Measurements from ENCODE around the gene CDK13.

Gene CDK13

DNA sequence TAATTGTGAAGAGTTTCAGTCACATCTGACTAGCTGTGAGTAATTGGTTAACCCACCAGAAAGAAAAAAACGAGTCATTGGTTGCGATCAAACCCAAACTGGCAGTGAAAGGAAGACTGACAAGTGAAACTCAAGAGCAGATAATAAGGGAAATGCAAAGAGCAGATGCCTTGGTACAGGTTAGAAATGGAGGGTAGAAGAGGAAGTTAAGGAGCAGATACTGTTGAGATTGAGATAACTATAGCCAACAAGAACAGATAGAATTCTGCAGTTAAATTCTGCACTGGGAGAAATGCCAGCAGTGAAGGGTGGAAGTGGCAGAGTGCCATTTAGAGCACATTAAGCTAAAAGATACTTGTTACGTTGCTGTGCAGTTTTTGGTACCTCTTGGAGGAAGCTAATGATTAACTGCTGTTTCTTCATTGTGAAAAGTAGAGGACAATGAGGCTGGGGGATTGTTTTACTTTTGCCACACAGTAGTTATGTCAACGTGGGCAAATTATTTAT is 65.8 kb downstream of the CDK13 start:
- DNase-seq, result no peak

GRCh38 chr7:40019558-40019957 is 69.5 kb downstream of the CDK13 start:
- DNase-seq, result no peak

- no peak for DNase-seq
Measured at GRCh38 chr7:40024048-40024447, 74.0 kb downstream of the CDK13 start.

- no peak for DNase-seq
Measured at GRCh38 chr7:40024841-40025240, 74.8 kb downstream of the CDK13 start.

DNA sequence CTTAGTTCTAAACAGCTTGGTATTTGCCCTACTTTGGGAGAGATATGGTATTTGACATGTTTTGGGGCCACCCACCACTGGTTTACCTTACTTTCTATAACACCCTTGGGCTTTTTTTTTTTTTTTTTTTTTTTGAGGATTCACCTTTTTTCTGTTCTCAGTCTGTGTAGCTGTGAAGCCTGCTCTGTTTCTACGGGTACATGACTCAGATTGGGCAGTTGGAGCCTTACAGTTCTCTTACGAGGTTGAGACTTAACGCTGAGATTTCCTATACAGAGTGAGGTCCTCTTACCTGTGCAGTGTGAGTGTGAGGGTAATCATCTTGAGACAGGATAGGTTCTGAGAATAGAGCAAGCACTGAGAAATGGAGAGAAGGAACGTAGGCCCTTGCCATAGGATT is 77.5 kb downstream of the CDK13 start:
- DNase-seq, result no peak

DNA sequence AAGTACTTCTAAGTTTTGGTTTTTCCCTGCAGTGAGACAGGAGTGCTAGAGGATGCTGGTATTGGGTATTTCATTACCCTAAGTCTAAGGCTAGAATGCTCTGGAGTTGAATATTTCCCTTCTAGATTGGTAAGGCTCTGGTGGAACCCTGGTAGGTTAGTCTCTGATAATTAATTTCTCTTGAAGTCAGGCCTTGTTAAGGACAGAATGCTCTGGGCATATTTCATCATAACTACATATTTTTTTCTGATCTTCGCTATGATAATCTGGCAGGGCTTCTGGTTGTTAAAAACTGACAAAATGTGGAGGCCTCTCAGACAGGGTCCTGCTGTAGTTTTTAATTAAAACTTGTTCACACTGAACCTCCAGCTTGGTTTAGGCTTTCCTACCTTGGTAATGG is 83.8 kb downstream of the CDK13 start:
- DNase-seq, result no peak

DNA sequence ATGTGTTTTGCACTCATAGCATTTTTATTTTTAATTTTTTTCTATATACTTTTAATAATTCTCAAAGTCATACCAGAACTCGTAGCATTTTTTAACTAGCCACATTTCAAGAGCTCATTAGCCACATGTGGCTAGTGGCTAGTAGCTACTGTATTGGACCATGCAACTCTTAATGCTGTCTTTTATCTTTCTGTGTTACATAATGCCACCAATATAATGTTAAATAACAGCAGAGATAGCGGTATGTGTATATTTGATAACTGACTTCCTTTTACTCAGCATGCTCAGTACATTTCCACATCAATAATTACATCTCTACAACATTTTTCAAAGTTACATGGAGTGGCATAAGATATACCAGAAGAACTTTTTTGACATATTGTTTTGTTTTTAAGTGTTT is 91.4 kb downstream of the CDK13 start:
- no peak for DNase-seq

DNA sequence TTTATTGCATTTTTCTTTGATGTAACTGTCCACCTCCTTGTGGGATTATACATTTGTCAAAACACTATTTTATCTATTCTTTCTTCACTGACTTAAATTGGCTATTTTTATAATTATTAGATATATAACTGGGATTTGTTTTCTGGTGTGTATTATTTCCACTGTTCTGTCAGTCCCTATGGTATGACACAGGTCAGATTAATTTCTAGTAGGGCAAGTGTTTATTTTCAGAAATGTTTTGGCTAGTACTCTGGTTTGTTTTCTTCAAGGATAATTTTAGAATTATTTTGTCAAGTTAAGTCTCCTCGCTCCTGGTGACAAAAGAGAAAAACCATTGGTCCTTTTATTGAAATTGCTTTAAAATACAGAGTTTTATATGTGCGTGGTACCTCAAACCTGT is 93.1 kb downstream of the CDK13 start:
- no peak for DNase-seq

GRCh38 chr7:40047661-40048060 is 97.6 kb downstream of the CDK13 start:
- no peak for DNase-seq

- peak; percentile 95 for DNase-seq
Measured at GRCh38 chr7:40057292-40057691, 107.2 kb downstream of the CDK13 start.

DNA sequence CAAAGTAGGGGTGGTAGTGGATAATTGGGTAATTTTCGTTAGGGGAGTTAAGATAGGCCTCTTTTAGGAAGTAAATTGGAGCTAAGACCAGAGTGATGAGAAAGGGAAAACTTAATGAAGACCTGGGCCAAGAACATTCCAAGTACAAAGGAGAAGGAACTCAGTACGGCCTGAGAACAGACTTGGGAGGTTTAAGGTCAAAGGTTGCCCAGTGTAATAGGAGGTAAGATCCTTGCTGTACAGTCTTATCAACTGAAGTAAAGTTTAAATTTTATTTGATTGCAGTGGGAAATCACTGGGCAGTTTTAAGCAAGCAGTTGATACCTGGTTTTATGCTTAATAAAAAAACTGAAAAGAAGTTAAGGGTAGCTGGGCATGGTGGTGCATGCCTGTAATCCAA is 108.0 kb downstream of the CDK13 start:
- DNase-seq, result no peak

- DNase-seq, result no peak
Measured at GRCh38 chr7:40058636-40059035, 108.6 kb downstream of the CDK13 start.

GRCh38 chr7:40059057-40059456 is 109.0 kb downstream of the CDK13 start:
- no peak for DNase-seq

- no peak for DNase-seq
Measured at GRCh38 chr7:40072268-40072667, 122.2 kb downstream of the CDK13 start.

GRCh38 chr7:40073239-40073638 is 123.2 kb downstream of the CDK13 start:
- DNase-seq, result no peak

DNA sequence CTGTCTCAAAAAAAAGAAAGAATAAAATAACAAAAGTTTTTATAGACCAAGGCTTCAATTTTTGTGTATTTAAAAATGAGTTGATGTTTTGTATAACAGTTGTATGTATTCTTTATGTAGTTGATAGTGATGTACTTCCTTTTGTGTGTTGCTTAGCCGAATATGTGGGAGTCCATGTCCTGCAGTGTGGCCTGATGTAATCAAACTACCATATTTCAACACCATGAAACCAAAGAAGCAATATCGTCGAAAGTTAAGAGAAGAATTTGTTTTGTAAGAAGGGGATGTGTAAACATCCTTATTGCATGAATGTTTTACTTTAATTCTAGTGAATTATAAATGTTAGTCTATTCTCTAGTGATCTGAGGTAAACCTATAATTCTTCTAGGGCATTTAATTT is 127.8 kb downstream of the CDK13 start:
- no peak for DNase-seq

DNA sequence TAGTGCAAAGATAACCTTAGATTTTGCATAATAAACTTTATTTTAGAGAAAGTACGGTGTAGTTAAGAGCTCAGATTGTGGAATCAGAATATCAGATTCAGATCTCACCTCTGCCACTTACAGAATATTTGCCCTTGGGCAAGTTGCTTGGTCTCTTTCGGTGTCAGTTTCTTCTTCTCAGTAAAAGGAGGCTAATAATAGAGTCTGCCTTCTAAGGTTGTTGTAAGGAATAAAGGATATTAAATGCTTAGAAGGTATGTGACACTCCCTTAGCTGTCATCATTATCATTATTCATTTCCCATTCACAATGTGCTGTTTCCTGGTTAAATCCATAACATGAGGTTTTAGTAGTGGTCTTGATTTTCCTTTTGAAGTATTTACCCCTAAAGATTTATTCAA is 142.1 kb downstream of the CDK13 start:
- DNase-seq, result no peak

DNA sequence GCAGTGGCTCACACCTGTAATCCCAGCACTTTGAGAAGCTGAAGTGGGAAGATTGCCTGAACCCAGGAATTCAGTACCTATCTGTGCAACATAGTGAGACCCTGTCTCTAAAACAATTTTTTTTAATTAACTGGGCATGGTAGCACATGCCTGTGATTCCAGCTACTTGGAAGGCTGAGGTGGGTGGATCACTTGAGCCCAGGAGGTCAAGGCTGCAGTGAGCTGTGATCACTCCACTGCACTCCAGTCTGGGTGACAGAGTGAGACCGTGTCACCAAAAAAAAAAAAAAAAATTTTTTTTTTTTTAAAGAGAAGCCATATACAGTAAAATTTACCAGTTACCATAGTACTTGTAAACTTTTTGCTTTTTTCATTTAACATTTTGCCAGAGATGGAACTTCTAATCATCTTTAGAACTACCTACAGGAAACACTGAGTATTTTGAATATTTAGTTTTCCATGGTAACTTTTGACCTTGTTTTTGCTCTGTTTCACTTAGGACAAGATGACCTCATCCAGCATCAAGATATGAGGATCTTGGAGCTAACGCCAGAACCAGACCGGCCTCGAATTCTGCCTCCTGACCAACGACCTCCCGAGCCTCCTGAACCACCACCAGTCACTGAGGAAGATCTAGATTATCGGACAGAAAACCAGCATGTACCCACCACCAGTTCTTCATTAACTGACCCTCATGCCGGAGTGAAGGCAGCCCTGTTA is 143.7 kb downstream of the CDK13 start:
- no peak for DNase-seq

GRCh38 chr7:40095230-40095629 is 145.2 kb downstream of the CDK13 start:
- DNase-seq, result no peak

- DNase-seq, result no peak
Measured at GRCh38 chr7:40095695-40096327, 145.8 kb downstream of the CDK13 start.

DNA sequence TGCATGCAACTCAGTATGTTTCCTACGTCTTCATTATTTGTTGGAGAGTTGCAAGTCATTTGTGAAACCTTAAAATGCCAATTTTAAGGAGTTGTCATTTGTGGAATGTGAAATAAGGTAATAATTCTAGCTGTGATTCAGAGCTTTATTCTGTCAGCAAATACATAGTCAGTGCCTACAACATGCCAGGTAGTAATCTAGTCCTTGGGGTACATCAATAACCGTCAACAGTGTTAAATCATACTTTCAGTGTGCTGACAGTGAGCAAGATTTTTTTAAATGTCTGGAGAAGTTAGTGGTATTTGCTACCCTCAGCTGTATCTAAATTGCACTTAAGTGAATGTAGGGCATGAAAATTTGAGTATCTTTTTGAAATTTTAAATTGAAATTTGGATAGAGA is 147.7 kb downstream of the CDK13 start:
- no peak for DNase-seq

DNA sequence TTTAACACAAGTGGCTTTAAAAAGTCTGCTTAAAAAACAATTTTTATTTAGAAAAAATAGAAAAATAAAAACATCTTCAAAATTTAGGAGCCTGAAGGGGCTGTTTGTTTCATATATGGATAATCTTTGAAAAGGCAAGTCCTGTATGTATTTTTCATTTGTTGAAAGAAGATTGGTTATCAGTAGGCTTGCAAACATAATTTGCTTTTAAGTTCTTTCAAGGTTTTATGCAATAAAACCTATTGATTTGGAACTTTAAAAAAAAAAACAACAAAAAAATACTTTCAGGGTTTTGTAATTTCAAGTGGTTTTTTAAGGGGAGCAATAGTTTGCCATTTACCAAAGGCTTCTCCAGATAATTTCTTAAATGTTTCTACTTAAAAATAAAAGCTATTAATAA is 148.8 kb downstream of the CDK13 start:
- no peak for DNase-seq

DNA sequence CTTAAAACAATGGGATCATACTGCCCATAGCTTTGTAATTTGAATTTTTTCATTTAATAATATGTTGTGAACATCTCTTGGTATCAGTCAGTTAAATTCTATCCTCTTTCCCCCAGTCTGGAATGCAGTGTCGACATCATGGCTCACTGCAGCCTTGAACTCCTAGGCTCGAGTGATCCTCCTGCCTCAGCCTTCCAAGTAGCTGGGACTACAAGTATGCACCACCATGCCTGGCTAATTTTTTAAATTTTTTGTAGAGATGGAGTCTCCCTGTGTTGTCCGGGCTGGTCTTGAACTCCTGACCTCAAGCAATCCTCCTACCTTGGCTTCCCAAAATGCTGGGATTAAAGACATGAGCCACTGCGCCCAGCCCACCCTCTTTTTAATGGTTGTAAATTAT is 149.8 kb downstream of the CDK13 start:
- no peak for DNase-seq

- no peak for DNase-seq
Measured at GRCh38 chr7:40101201-40101600, 151.1 kb downstream of the CDK13 start.

DNA sequence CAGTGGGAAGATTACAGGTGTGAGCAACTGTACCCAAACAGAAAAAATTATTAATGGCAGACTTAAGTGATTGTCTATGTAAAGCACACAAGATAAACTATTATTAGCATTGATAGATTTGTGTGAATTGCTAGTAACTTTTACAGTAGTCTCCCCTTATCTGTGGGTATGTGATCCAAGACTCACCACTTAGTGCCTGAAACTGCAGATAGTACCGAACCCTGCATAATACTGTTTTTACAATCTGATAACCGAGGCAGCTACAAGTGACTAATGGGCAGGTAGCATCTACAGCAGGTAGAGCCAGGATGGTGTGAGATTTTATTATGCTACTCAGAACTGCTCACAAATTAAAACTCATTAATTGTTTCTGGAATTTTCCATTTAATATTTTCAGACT is 152.8 kb downstream of the CDK13 start:
- no peak for DNase-seq
